Stomach (tissue), 9 donors: ENCODE results near the gene LRMDA. TPM values are rescaled to one million over a fixed set of nuclear protein-coding genes. Genes with fewer than 3 reads are reported as not detected.

Experiments
- DNase-seq, 2 donors: peaks; one replicate each; pipeline versions ENCODE4 v3.0.0 to v3.0.0-alpha.2; 2013 to 2019
- H3K27ac ChIP-seq, 5 donors: fragments of 200-600 bp in 4 of 5; sonication (generic) in 4 of 5; one replicate each; pipeline ENCODE4 v1.5.1; 2013 to 2019; ENCODE audit warnings: mild to moderate bottlenecking in 1 of 5, moderate library complexity in 1 of 5
- H3K27me3 ChIP-seq, 3 donors: fragments of 200-600 bp; sonication (generic); one replicate each; pipeline ENCODE4 v1.5.1; 2017 to 2019; ENCODE audit warnings: mixed run types in 1 of 3
- H3K36me3 ChIP-seq, 4 donors: fragments of 200-600 bp; sonication (generic); 1 replicate in 3 of 4; 2 replicates in 1 of 4; pipeline ENCODE4 v1.5.1; 2016 to 2019
- H3K4me1 ChIP-seq, 4 donors: fragments of 200-600 bp; sonication (generic); one replicate each; pipeline ENCODE4 v1.5.1; 2016 to 2019
- H3K4me3 ChIP-seq, 4 donors: fragments of 200-600 bp; sonication (generic) in 3 of 4; one replicate each; pipeline ENCODE4 v1.5.1; 2016 to 2019; ENCODE audit warnings: mild to moderate bottlenecking in 1 of 4
- H3K9me3 ChIP-seq, 4 donors: fragments of 200-600 bp; sonication (generic); one replicate each; pipeline ENCODE4 v1.5.1; 2016 to 2019
- EP300 ChIP-seq: sonication (generic); formaldehyde crosslinking; IDR thresholded peaks from one replicate; pipeline ENCODE4 v1.6.1; 2017; ENCODE audit warnings: antibody characterized with exemption
- POLR2A ChIP-seq, 4 donors: fragments of 450-650 bp; IDR thresholded peaks; one replicate each; pipeline ENCODE4 v1.6.1; 2016; ENCODE audit warnings: antibody characterized with exemption in 4 of 4, control low read depth in 2 of 4, mild to moderate bottlenecking in 1 of 4, moderate library complexity in 1 of 4
- POLR2AphosphoS5 ChIP-seq, 3 donors: sonication (generic); formaldehyde crosslinking; IDR thresholded peaks; one replicate each; pipeline ENCODE4 v1.6.1; 2016; ENCODE audit warnings: antibody characterized with exemption in 3 of 3
- WGBS, 5 donors: extraction: QIAGEN DNeasy Blood & Tissue Kit in 3 of 5; methylation state at CpG; one replicate each; pipeline versions ENCODE4 v1.1.5 to v1.1.7; 2013 to 2018; 5-methylcytosine and 5-hydroxymethylcytosine counted together
- intact Hi-C: fragments of 100-400 bp; cut with DNase I; formaldehyde crosslinking; loops from one replicate; pipeline ENCODE4 v1.15.1; 2023; ENCODE audit warnings: low total_unique reads
- polyA plus RNA-seq, 3 donors: library from polyadenylated mRNA; stranded (reverse); fragments of 200-250 nt; gene quantifications; one replicate each; pipeline ENCODE4 v1.2.3, GENCODE V29; 2013
- total RNA-seq, 5 donors: library from RNA; depleted of rRNA; stranded (reverse); fragments of >200 nt; gene quantifications; one replicate each; pipeline versions ENCODE4 v1.1.0 to v1.2.3, GENCODE V29; 2014 to 2016
- TF ChIP-seq, protein P1 (sequence below), 7 experiments: fragments of 450-650 bp in 4 of 7; fragments of 200-600 bp in 3 of 7; sonication (generic) in 3 of 7; IDR thresholded peaks; one replicate each; pipeline ENCODE4 v1.5.1; 2016 to 2019; ENCODE audit warnings: antibody characterized with exemption in 7 of 7, control low read depth in 2 of 7, mild to moderate bottlenecking in 1 of 7
- donor health status: healthy with polysubstance abuse.
- donor health status: Bipolar disorder and iron deficiency.
- donor health status: healthy.

Gene LRMDA
- total and polyA plus RNA-seq, 8 donors: 1.3 to 30.2 (median 13.6) TPM; not detected in 1

DNA sequence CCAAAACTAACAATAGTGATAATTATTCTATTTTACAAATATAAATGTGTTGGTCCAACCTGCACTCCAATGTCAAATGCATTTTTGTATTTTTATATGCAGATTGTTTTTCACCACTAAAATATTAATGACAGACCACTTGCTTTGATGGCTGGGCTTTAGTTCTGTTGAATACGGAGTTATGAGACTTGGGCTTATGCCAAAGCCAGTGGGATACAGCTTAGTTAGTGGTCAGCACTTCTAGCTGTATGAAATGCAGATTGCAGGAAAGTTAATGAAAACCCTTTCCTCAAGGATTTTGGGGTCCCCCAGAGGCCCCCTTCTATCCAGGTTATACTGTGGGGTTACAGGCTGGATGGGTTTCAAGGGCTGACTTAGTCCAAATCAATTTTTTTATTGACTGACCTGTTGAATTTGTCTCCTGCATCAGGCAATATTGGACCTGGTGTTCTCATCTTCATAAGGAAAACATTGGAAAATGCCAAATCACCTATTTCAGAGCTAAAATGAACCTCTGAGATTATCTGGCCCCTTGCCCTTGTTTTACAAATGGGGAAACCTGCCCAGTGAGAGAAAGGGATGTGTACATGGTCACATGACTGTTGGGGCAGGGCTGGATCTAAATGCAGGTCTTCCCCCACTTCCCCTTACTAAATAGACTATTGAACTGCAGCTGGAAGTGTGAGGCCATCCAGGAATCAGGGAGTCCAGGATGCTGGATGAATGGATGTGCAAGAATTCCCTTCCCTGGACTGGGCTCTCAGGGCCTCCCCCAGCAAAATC, 1120.9 kb downstream of the LRMDA start:
- TF ChIP-seq POLR2A (IDR thresholded peaks at IDR 0.05) (no peak), POLR2AphosphoS5 (IDR thresholded peaks at IDR 0.05) (no peak), EP300 (no peak)
- TF ChIP-seq, protein P1, sequence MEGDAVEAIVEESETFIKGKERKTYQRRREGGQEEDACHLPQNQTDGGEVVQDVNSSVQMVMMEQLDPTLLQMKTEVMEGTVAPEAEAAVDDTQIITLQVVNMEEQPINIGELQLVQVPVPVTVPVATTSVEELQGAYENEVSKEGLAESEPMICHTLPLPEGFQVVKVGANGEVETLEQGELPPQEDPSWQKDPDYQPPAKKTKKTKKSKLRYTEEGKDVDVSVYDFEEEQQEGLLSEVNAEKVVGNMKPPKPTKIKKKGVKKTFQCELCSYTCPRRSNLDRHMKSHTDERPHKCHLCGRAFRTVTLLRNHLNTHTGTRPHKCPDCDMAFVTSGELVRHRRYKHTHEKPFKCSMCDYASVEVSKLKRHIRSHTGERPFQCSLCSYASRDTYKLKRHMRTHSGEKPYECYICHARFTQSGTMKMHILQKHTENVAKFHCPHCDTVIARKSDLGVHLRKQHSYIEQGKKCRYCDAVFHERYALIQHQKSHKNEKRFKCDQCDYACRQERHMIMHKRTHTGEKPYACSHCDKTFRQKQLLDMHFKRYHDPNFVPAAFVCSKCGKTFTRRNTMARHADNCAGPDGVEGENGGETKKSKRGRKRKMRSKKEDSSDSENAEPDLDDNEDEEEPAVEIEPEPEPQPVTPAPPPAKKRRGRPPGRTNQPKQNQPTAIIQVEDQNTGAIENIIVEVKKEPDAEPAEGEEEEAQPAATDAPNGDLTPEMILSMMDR (IDR thresholded peaks at IDR 0.05): no peak
- Histone ChIP-seq H3K36me3 (no peaks in the 10 kb centered on the region), H3K27me3 (no peaks in the 10 kb centered on the region), H3K4me1 (peaks cover 0 to 29% (median 5%) of the 10 kb centered on the region in 4 donors), H3K4me3 (no peak overlapping the region), H3K9me3 (no peaks in the 10 kb centered on the region), H3K27ac (no peak overlapping the region)
- intact Hi-C loops: no loop called here
- WGBS, 5 donors: 61 to 93% (median 91%) methylated on average over 1 of the region's 1 CpG
- DNase-seq: no peak

DNA sequence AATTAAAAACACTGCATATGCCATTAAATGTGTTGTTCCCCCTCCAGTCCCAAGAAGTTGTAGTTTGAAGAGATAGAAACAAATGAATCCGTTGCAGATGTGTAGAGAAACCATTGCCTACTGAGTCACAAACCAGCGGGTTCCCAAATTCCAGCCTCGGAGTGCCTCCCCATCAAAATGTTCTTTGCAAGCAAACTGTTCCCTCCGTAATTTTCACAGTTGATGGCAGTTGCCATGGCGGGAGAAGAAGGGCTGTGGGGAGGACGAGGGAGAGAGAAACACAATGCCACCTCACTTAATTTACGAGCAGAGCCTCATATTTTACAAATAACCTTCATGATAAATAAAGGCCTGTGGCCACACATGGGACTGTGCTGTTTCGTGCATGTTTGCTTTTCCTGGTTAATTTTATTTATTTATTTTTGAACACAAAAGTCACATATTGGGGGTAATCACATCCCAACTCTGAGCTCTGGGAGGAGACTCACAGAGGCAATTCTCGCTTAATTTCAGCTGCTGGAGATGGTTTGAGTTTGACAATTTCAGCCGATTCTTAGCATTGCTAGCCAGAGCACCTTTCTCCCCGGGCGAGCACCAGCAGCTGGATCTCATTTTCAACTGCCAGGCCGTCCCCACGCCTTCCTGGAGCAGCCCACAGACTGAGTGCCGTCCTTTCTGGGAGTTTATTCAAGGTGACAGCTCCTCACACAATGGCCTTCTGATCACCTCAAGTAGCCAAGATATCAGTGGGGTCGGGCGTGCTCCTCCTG, 1122.0 kb downstream of the LRMDA start:
- H3K4me1 ChIP-seq: peaks cover 2 to 33% (median 10%) of the 10 kb centered on the region in 4 donors
- no peak for DNase-seq
- H3K27ac ChIP-seq: no peak overlapping the region
- H3K4me3 ChIP-seq: no peak overlapping the region
- 82 to 89% (median 84%) methylated on average over 15 to 17 of the region's 17 CpGs for WGBS, 5 donors
- TF ChIP-seq, protein P1 (IDR thresholded peaks at IDR 0.05): no peak
- no peak for TF ChIP-seq POLR2AphosphoS5 (IDR thresholded peaks at IDR 0.05)
- no peak for TF ChIP-seq POLR2A (IDR thresholded peaks at IDR 0.05)
- no peak for TF ChIP-seq EP300
- H3K27me3 ChIP-seq: no peaks in the 10 kb centered on the region
- intact Hi-C loops: no loop called here
- no peaks in the 10 kb centered on the region for H3K36me3 ChIP-seq
- no peaks in the 10 kb centered on the region for H3K9me3 ChIP-seq

DNA sequence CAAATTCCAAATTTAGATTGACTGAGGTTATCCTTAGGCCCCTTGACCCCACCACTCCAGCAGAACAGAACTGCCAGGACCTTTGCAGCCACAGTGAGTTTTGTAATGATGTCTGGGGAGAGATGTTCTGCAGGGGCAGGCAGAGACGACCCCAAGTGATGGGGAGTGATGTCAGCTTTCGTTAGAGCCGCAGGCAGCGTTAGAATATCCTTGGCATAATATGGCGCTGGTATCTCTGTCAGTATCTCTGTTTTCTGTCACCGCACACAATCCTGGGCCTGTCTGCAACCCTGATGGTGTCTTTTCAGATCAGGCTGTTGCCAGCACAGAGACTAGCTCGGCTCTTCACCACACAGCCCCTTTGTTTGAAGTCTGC, 1122.6 kb downstream of the LRMDA start:
- Histone ChIP-seq H3K27ac (no peak overlapping the region), H3K4me3 (no peak overlapping the region), H3K36me3 (no peaks in the 10 kb centered on the region), H3K27me3 (no peaks in the 10 kb centered on the region), H3K4me1 (peaks cover 8 to 37% (median 15%) of the 10 kb centered on the region in 4 donors), H3K9me3 (no peaks in the 10 kb centered on the region)
- no peak for DNase-seq
- TF ChIP-seq EP300 (no peak), POLR2AphosphoS5 (IDR thresholded peaks at IDR 0.05) (no peak)
- TF ChIP-seq, protein P1 (IDR thresholded peaks at IDR 0.05): no peak
- WGBS, 5 donors: 95 to 97% (median 95%) methylated on average over 7 of the region's 7 CpGs
- intact Hi-C loops: no loop called here

DNA sequence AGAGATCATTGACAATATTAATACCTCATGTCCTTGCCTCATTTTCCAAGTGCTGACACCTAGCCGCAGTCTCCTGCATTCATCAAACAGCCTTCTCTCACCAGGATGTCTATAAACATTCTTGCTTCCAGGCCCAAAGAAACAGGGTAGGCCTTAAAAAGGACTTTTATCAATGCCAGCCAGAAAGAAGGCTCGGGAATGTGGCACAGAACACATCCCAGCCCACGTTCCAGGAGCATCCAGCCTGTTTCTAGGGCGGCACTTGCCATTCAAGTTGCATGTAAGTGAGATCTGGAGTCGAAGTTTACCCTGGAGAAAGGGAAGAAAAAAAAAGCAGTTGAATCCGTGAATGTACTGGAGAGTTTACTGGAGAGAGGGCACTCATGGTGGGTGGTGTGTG, 1123.1 kb downstream of the LRMDA start:
- Histone ChIP-seq H3K4me3 (no peak overlapping the region), H3K4me1 (peaks cover 13 to 38% (median 17%) of the 10 kb centered on the region in 4 donors)

More for the DNA sequence above, 1123.1 kb downstream of the LRMDA start:
- Histone ChIP-seq H3K27me3 (no peaks in the 10 kb centered on the region), H3K36me3 (no peaks in the 10 kb centered on the region), H3K27ac (no peak overlapping the region), H3K9me3 (no peaks in the 10 kb centered on the region)
- TF ChIP-seq POLR2A (IDR thresholded peaks at IDR 0.05): no peak
- TF ChIP-seq POLR2AphosphoS5 (IDR thresholded peaks at IDR 0.05): no peak
- TF ChIP-seq EP300: no peak
- TF ChIP-seq, protein P1 (IDR thresholded peaks at IDR 0.05): no peak
- WGBS, 5 donors: 86 to 92% (median 87%) methylated on average over 6 of the region's 6 CpGs
- no peak for DNase-seq
- intact Hi-C loops: no loop called here
